Transverse colon (tissue), 4 donors: Measurements from ENCODE around the gene PCGF6. TPM values are rescaled to one million over a fixed set of nuclear protein-coding genes. Genes with fewer than 3 reads are reported as not detected.

Experiments used
- DNase-seq: peaks from one replicate; pipeline ENCODE4 v3.0.0-alpha.2; 2019
- H3K27ac ChIP-seq, 4 donors: fragments of 200-600 bp; sonication (generic); 2 replicates each; pipeline ENCODE4 v1.5.1; 2016 to 2018; ENCODE audit warnings: inconsistent platforms in 4 of 4
- H3K27me3 ChIP-seq: fragments of 200-600 bp; sonication (generic); 2 replicates; pipeline ENCODE4 v1.5.1; 2017; ENCODE audit warnings: inconsistent platforms
- H3K36me3 ChIP-seq, 4 donors: fragments of 200-600 bp; sonication (generic); 2 replicates each; pipeline ENCODE4 v1.5.1; 2017 to 2019; ENCODE audit warnings: inconsistent platforms in 4 of 4
- H3K4me1 ChIP-seq, 4 donors: fragments of 200-600 bp; sonication (generic); 2 replicates each; pipeline ENCODE4 v1.5.1; 2017 to 2020; ENCODE audit warnings: inconsistent platforms in 4 of 4
- H3K4me3 ChIP-seq, 4 donors: fragments of 200-600 bp; sonication (generic); 1 replicate in 1 of 4; 2 replicates in 3 of 4; pipeline versions ENCODE4 v1.5.1 to v1.6.1; 2017 to 2019; ENCODE audit warnings: inconsistent platforms in 4 of 4
- H3K9me3 ChIP-seq, 2 donors: fragments of 200-600 bp; sonication (generic); 2 replicates each; pipeline ENCODE4 v1.5.1; 2017 to 2019; ENCODE audit warnings: inconsistent platforms in 2 of 2
- CTCF ChIP-seq, 5 experiments: fragments of 200-600 bp in 3 of 5; fragments of 450-650 bp in 2 of 5; sonication (generic) in 3 of 5; IDR thresholded peaks; 1 replicate in 2 of 5; 2 replicates in 3 of 5; pipeline ENCODE4 v1.5.1; 2016 to 2017; ENCODE audit warnings: antibody characterized with exemption in 5 of 5, inconsistent platforms in 3 of 5, mild to moderate bottlenecking in 2 of 5, moderate library complexity in 1 of 5
- EP300 ChIP-seq: sonication (generic); formaldehyde crosslinking; IDR thresholded peaks from one replicate; pipeline ENCODE4 v1.6.1; 2017; ENCODE audit warnings: antibody characterized with exemption, low read depth
- POLR2A ChIP-seq: fragments of 450-650 bp; IDR thresholded peaks from one replicate; pipeline ENCODE4 v1.6.1; 2016; ENCODE audit warnings: antibody characterized with exemption, mild to moderate bottlenecking, moderate library complexity
- POLR2AphosphoS5 ChIP-seq, 3 donors: sonication (generic); formaldehyde crosslinking; IDR thresholded peaks; one replicate each; pipeline ENCODE4 v1.6.1; 2016; ENCODE audit warnings: antibody characterized with exemption in 3 of 3
- WGBS, 2 donors: methylation state at CpG; one replicate each; pipeline ENCODE4 v1.1.5; 2018; ENCODE audit warnings: low coverage in 1 of 2; 5-methylcytosine and 5-hydroxymethylcytosine counted together
- in situ Hi-C, 4 donors: fragments of 200-750 bp; cut with MboI; loops; one replicate each; pipeline versions ENCODE4 v1.15.0 to v1.15.1; 2017; ENCODE audit warnings: low sequenced_read_pairs in 3 of 4, low pct_ligation_motif_present in 1 of 4, low pct_unique_long_range_greater_than_20kb in 1 of 4
- intact Hi-C: fragments of 100-400 bp; cut with DNase I; formaldehyde crosslinking; loops from one replicate; pipeline ENCODE4 v1.15.1; 2023; ENCODE audit warnings: low total_unique reads
- total RNA-seq, 4 donors: library from RNA; depleted of rRNA; stranded (reverse); fragments of >200 nt; gene quantifications; one replicate each; pipeline ENCODE4 v1.1.0, GENCODE V29; 2016

The PCGF6 gene
- total RNA-seq, 4 donors from 2014 or later, result 5.9 to 44.5 (median 21.6) TPM

GRCh38 chr10:103353281-103353680, 2.3 kb upstream of the PCGF6 start:
- Histone ChIP-seq H3K36me3 (no peaks in the 10 kb centered on the region), H3K4me1 (peaks cover 0 to 19% (median 10%) of the 10 kb centered on the region in 4 donors), H3K9me3 (no peaks in the 10 kb centered on the region), H3K27ac (no peak overlapping the region), H3K4me3 (no peak overlapping the region), H3K27me3 (no peaks in the 10 kb centered on the region)
- no peak for DNase-seq
- intact Hi-C loops, result no loop called here
- TF ChIP-seq EP300 (no peak), POLR2A (no peak), POLR2AphosphoS5 (IDR thresholded peaks at IDR 0.05) (no peak), CTCF (IDR thresholded peaks at IDR 0.05) (no peak)
- WGBS, 2 donors, result 56% methylated on average over 2 of the region's 2 CpGs; no CpG with 5 or more reads in 1 of the 2 donors
- in situ Hi-C loops, result no loop called here

GRCh38 chr10:103350175-103350516, 794 bp downstream of the PCGF6 start:
- Histone ChIP-seq H3K27ac (peak overlapping the region; percentile 85 to 90 (median 88)), H3K4me1 (peaks cover 0 to 19% (median 10%) of the 10 kb centered on the region in 4 donors), H3K4me3 (peak overlapping the region; percentile 70 to 93 (median 82)), H3K9me3 (no peaks in the 10 kb centered on the region), H3K36me3 (peaks cover 0 to 27% (median 5%) of the 10 kb centered on the region in 4 donors), H3K27me3 (no peaks in the 10 kb centered on the region)
- WGBS, 2 donors, result 53 to 62% methylated on average over 13 to 16 of the region's 16 CpGs
- no peak for DNase-seq
- TF ChIP-seq POLR2AphosphoS5 (IDR thresholded peaks at IDR 0.05) (no peak), CTCF (IDR thresholded peaks at IDR 0.05) (no peak), POLR2A (no peak), EP300 (no peak)
- in situ Hi-C loops (no loop called here), intact Hi-C loops (no loop called here)

DNA sequence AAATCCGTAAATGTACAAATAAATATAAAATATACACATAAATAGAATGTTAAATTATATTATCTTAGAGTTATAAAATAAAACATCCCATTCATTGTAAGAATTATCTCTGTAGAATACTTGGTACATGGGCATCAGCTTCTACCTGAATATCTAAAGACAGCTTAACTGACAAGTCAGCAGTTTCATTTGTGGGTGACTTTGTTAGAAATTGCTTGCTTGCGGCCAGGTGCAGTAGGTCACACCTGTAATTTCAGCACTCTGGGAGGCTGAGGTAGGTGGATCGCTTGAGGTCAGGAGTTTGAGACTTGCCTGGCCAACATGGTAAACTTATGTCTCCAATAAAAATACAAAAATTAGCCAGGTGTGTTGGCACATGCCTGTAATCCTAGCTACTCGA, 14.6 kb downstream of the PCGF6 start:
- DNase-seq, result no peak
- Histone ChIP-seq H3K27ac (no peak overlapping the region), H3K36me3 (peaks cover 0 to 21% (median 1%) of the 10 kb centered on the region in 4 donors), H3K4me1 (no peaks in the 10 kb centered on the region), H3K27me3 (no peaks in the 10 kb centered on the region), H3K9me3 (no peaks in the 10 kb centered on the region), H3K4me3 (no peak overlapping the region)
- WGBS, 2 donors, result 90% methylated on average over 4 of the region's 4 CpGs; no CpG with 5 or more reads in 1 of the 2 donors
- intact Hi-C loops (no loop called here), in situ Hi-C loops (no loop called here)
- TF ChIP-seq POLR2A (no peak), CTCF (IDR thresholded peaks at IDR 0.05) (no peak), POLR2AphosphoS5 (IDR thresholded peaks at IDR 0.05) (no peak), EP300 (no peak)

DNA sequence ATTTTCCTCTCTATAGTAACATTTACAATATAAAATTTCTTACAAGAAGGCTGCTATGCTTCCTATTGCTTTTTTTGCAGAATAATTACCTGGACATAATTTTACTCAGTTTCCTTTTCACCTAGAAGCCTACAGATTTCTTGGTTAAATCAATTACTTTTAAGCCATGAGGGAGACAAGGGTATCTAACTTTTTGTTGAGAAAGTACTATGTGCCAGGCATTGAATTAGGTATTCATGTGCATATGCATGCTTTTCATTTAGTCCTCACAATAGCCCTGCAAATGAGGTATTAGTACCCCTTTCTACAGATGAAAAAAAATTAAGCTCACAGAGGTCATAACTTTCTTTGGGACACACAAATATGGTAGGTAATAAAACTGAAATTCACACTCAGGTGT, 16.4 kb downstream of the PCGF6 start:
- Histone ChIP-seq H3K27ac (no peak overlapping the region), H3K27me3 (no peaks in the 10 kb centered on the region), H3K4me1 (no peaks in the 10 kb centered on the region), H3K9me3 (no peaks in the 10 kb centered on the region), H3K36me3 (peaks cover 0 to 21% (median 3%) of the 10 kb centered on the region in 4 donors), H3K4me3 (no peak overlapping the region)
- TF ChIP-seq EP300 (no peak), CTCF (IDR thresholded peaks at IDR 0.05) (no peak), POLR2AphosphoS5 (IDR thresholded peaks at IDR 0.05) (no peak), POLR2A (no peak)
- in situ Hi-C loops, result no loop called here
- intact Hi-C loops, result no loop called here
- no peak for DNase-seq
